NB4 (cell line): ENCODE results near the gene ADSS1.

ENCODE experiments used
- DNase-seq: peaks from one replicate; pipeline ENCODE4 v3.0.0; 2010; ENCODE audit warnings: low read depth
- H3K4me3 ChIP-seq: one replicate; pipeline ENCODE4 v1.5.1; 2011; ENCODE audit warnings: mild to moderate bottlenecking, low read depth, low read length, moderate library complexity
- CTCF ChIP-seq: IDR thresholded peaks from one replicate; pipeline ENCODE4 v1.5.1; 2012; ENCODE audit warnings: low read depth, low read length
- MAX ChIP-seq: IDR thresholded peaks from 2 replicates; pipeline ENCODE4 v1.6.1; 2011; ENCODE audit warnings: low read depth, low read length
- MYC ChIP-seq: IDR thresholded peaks from 2 replicates; pipeline ENCODE4 v1.6.1; 2011; ENCODE audit warnings: low read depth, low read length
- POLR2A ChIP-seq: IDR thresholded peaks from 2 replicates; pipeline ENCODE4 v1.6.1; 2011; ENCODE audit warnings: mild to moderate bottlenecking; ENCODE audit not compliant: insufficient read length; ENCODE audit errors: extremely low read depth

The ADSS1 gene

GRCh38 chr14:104687601-104688504 lies 36.2 kb upstream of the ADSS1 start:
- TF ChIP-seq CTCF (no peak), MAX (no peak), MYC (no peak), POLR2A (no peak)
- peak; percentile 46 for DNase-seq

GRCh38 chr14:104688505-104689108 lies 35.4 kb upstream of the ADSS1 start:
- no peak overlapping the region for H3K4me3 ChIP-seq

More at GRCh38 chr14:104687601-104688504, 36.2 kb upstream of the ADSS1 start:
- H3K4me3 ChIP-seq: no peak overlapping the region

GRCh38 chr14:104689109-104689880 lies 34.7 kb upstream of the ADSS1 start, which contains the start of gene INF2:
INF2 (plus strand) TSS chr14:104689618; CDS start chr14:104701366, 11,748 bp downstream.
- peak within 1 kb of the TSS; percentile 67 for H3K4me3 ChIP-seq
- peak; percentile 70 for DNase-seq
- TF ChIP-seq MAX: no peak

More at GRCh38 chr14:104688505-104689108, 35.4 kb upstream of the ADSS1 start:
- DNase-seq: no peak
- no peak for TF ChIP-seq CTCF
- no peak for TF ChIP-seq POLR2A

GRCh38 chr14:104689881-104690711 lies 33.9 kb upstream of the ADSS1 start:
- TF ChIP-seq CTCF: no peak
- no peak; the same call in 1 of the 2 replicates for TF ChIP-seq MYC
- TF ChIP-seq POLR2A: no peak
- TF ChIP-seq MAX: no peak
- peak overlapping the region; percentile 67 for H3K4me3 ChIP-seq
- peak; percentile 38 for DNase-seq

- TF ChIP-seq MYC (no peak), CTCF (no peak), MAX (no peak), POLR2A (no peak)
- DNase-seq: no peak
- H3K4me3 ChIP-seq: peak overlapping the region; percentile 67
Observed at GRCh38 chr14:104690861-104691455, 33.1 kb upstream of the ADSS1 start.
